Measurements from ENCODE around the gene RELCH.
A peak's percentile ranks its signal among the peaks of the same experiment; 100 is the strongest.

RELCH gene

GRCh38 chr18:62323483-62324180, 136.6 kb downstream of the RELCH start:
- DNase-seq (no peak), ATAC-seq (no peak)

- DNase-seq: no peak
- ATAC-seq: no peak
These were observed 137.2 kb downstream of the RELCH start for GRCh38 chr18:62324181-62324828.

GRCh38 chr18:62324917-62325805, 138.1 kb downstream of the RELCH start, which contains the start of gene TNFRSF11A:
TNFRSF11A (plus strand) TSS chr18:62325310; CDS start chr18:62325353, 43 bp downstream.
- peak; percentile 66 for ATAC-seq
- peak; percentile 77 for DNase-seq

GRCh38 chr18:62325806-62326645, 139.0 kb downstream of the RELCH start:
- ATAC-seq: peak; percentile 7
- DNase-seq: peak; percentile 33

- ATAC-seq: no peak
These were observed 139.7 kb downstream of the RELCH start for GRCh38 chr18:62326646-62327348.

GRCh38 chr18:62327977-62328376, 140.9 kb downstream of the RELCH start:
- DNase-seq: no peak
- no peak for ATAC-seq

More at GRCh38 chr18:62326646-62327348, 139.7 kb downstream of the RELCH start:
- no peak for DNase-seq

GRCh38 chr18:62328586-62329525, 141.8 kb downstream of the RELCH start:
- ATAC-seq: no peak

GRCh38 chr18:62329691-62330454, 142.8 kb downstream of the RELCH start:
- ATAC-seq: peak; percentile 57
- DNase-seq: peak; percentile 20

More at GRCh38 chr18:62328586-62329525, 141.8 kb downstream of the RELCH start:
- DNase-seq: no peak

- no peak for ATAC-seq
- DNase-seq: no peak
These were observed 143.6 kb downstream of the RELCH start for GRCh38 chr18:62330650-62331049.

GRCh38 chr18:62331581-62332356, 144.7 kb downstream of the RELCH start:
- DNase-seq: no peak
- no peak for ATAC-seq

- ATAC-seq: no peak
These were observed 145.4 kb downstream of the RELCH start for GRCh38 chr18:62332431-62332830.

GRCh38 chr18:62332964-62333695, 146.1 kb downstream of the RELCH start:
- DNase-seq (no peak), ATAC-seq (no peak)

More at GRCh38 chr18:62332431-62332830, 145.4 kb downstream of the RELCH start:
- no peak for DNase-seq

GRCh38 chr18:62334120-62334519, 147.1 kb downstream of the RELCH start:
- no peak for ATAC-seq
- no peak for DNase-seq

GRCh38 chr18:62335494-62335893, 148.4 kb downstream of the RELCH start:
- DNase-seq (no peak), ATAC-seq (no peak)

GRCh38 chr18:62336618-62337017, 149.6 kb downstream of the RELCH start:
- DNase-seq (no peak), ATAC-seq (no peak)

- DNase-seq (no peak), ATAC-seq (no peak)
These were observed 150.3 kb downstream of the RELCH start for GRCh38 chr18:62337336-62337735.

- DNase-seq: no peak
- ATAC-seq: no peak
These were observed 151.5 kb downstream of the RELCH start for GRCh38 chr18:62338446-62339105.
